ENCODE measurements around the gene PURA. TPM values are rescaled to one million over a fixed set of nuclear protein-coding genes. Genes with fewer than 3 reads are reported as not detected.

PURA gene
- total RNA-seq, 1 donor from 2014 or later: 11.4 TPM

DNA sequence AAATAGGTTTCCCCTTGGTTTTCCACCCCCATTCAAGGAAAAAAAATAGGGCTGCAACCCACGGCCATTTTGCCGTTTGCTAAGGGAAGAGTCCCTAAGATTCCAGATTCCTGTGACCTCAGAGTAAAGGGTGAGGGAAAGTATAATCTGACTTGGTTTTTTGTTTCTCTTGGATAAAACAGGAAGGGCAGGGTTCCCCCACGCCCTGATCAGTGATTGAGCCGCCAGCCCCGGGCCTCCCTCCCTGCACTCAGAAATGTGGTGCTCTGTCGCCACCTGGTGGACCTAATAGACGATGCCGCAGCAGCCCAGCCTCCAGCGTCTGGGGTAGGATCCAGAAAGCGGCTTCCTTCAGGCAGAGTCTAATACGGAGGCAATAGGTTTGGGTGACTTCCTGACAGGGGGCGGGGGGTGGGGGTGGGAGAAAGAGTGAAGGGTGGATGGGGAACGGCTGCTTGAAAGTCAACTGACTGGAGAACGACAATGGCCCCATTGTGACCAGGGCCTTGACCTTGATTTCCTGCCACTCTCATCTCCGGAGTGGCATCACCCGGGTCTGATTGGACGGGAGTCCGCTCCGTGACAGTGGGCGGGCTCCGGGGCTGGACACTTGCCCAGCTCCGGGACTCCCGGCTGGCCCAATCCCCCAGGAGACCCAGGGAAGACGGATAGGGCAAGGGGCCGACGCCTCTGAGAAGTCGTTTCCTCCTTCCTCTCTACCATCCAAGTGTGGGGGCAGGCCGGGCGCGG lies 43.3 kb downstream of the PURA start:
- peak; percentile 94 for DNase-seq (ENCODE audit: extremely low spot score, unreplicated experiment)
- H3K27ac Mint-ChIP-seq (ENCODE audit: unreplicated experiment): no peak overlapping the region
- H3K4me1 Mint-ChIP-seq (ENCODE audit: unreplicated experiment): peaks cover 4% of the 10 kb centered on the region
- no peaks in the 10 kb centered on the region for H3K9me3 Mint-ChIP-seq (ENCODE audit: unreplicated experiment)
- H3K4me3 Mint-ChIP-seq (ENCODE audit: unreplicated experiment): peak overlapping the region; percentile 70
- H3K36me3 Mint-ChIP-seq (ENCODE audit: unreplicated experiment): no peaks in the 10 kb centered on the region
- TF ChIP-seq, protein P1, sequence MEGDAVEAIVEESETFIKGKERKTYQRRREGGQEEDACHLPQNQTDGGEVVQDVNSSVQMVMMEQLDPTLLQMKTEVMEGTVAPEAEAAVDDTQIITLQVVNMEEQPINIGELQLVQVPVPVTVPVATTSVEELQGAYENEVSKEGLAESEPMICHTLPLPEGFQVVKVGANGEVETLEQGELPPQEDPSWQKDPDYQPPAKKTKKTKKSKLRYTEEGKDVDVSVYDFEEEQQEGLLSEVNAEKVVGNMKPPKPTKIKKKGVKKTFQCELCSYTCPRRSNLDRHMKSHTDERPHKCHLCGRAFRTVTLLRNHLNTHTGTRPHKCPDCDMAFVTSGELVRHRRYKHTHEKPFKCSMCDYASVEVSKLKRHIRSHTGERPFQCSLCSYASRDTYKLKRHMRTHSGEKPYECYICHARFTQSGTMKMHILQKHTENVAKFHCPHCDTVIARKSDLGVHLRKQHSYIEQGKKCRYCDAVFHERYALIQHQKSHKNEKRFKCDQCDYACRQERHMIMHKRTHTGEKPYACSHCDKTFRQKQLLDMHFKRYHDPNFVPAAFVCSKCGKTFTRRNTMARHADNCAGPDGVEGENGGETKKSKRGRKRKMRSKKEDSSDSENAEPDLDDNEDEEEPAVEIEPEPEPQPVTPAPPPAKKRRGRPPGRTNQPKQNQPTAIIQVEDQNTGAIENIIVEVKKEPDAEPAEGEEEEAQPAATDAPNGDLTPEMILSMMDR (IDR thresholded peaks at IDR 0.05): peak; percentile 94
- peaks cover 4% of the 10 kb centered on the region for H3K27me3 Mint-ChIP-seq (ENCODE audit: unreplicated experiment)

DNA sequence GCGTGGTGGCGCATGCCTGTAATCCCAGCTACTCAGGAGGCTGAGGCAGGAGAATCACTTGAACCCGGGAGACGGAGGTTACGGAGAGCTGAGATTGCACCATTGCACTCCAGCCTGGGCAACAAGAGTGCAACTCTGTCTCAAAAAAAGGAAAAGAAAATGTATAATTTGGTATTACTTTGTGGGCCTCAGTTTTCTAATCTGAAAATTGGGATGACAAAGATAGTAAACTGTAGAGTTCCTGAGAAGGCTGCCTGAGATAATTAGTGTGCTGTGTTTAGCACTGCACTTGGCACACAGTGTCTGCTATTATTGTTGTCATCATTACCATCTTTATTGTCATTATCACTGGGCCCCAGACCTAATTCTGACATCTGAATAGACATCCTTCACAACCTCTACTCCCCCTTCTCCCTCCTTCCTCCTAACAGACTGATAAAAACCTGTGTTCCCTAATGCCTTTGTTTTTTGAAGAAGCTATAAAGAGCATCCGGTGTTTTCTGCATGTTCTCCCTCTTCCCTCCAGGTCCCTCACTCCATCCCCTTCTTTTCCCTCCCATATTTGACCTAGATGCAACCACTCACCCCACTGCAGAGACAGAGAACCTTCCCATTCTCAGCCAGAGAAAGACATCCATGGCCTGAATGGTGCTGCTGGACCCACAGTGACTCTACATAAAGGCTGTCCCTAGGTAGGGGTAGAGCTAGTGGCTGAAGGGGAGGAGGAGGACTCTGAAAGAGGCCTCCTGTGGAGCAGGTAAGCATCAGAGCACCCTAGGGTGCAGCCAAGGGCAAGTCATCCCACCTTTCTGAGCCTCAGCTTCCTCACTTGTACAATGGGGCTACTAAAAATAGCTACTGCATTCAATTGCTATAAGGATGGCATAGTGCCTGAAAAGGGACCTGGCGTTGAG lies 45.4 kb downstream of the PURA start:
- H3K27ac Mint-ChIP-seq (ENCODE audit: unreplicated experiment): no peak overlapping the region
- H3K9me3 Mint-ChIP-seq (ENCODE audit: unreplicated experiment): no peaks in the 10 kb centered on the region
- DNase-seq (ENCODE audit: extremely low spot score, unreplicated experiment): no peak
- no peak overlapping the region for H3K4me3 Mint-ChIP-seq (ENCODE audit: unreplicated experiment)
- TF ChIP-seq, protein P1 (IDR thresholded peaks at IDR 0.05): no peak
- H3K36me3 Mint-ChIP-seq (ENCODE audit: unreplicated experiment): no peaks in the 10 kb centered on the region
- H3K4me1 Mint-ChIP-seq (ENCODE audit: unreplicated experiment): peaks cover 4% of the 10 kb centered on the region
- peaks cover 11% of the 10 kb centered on the region for H3K27me3 Mint-ChIP-seq (ENCODE audit: unreplicated experiment)

DNA sequence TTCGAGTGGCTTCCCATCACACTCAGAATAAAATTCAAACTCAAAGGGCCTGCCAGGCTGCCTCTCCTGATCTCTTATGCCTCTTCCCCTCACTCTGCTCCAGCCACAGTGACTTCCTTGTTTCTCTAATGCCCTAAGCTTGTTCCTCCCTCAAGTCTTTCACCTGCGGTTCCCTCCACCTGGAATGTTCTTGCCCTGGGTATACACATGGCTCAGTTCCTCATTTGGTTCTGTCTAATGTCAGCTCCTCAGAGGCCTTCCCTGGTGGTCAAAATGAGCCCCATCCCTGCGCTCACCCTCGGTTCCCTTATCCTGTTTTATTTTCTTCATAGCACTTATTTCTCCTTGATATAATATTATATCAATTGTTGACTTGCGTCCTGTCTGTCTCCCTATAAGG lies 48.4 kb downstream of the PURA start:
- H3K27ac Mint-ChIP-seq (ENCODE audit: unreplicated experiment): no peak overlapping the region
- DNase-seq (ENCODE audit: extremely low spot score, unreplicated experiment): no peak

DNA sequence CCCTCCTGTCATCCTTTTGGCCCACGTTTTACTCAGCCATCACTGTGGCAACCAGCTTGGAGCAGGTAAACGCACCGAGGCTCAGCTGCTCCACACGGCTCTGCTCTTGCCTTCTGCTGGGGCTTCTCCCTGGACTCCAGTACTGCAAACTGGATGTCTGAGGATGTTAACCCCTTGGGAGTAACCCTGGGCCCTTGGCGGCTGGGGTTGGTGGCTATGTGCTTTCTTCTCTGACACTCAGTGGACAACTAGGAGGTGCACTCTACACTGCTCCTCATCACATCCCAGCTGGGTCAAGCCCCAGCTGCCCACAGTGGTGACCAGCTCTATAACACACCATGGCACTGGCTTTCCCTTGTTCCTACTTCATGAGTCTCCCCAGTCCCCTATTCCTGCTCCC lies 48.9 kb downstream of the PURA start:
- H3K27me3 Mint-ChIP-seq (ENCODE audit: unreplicated experiment): peaks cover 12% of the 10 kb centered on the region

More for the DNA sequence above, 48.4 kb downstream of the PURA start:
- H3K36me3 Mint-ChIP-seq (ENCODE audit: unreplicated experiment): no peaks in the 10 kb centered on the region
- no peak overlapping the region for H3K4me3 Mint-ChIP-seq (ENCODE audit: unreplicated experiment)
- H3K4me1 Mint-ChIP-seq (ENCODE audit: unreplicated experiment): peaks cover 1% of the 10 kb centered on the region
- TF ChIP-seq, protein P1 (IDR thresholded peaks at IDR 0.05): no peak
- peaks cover 12% of the 10 kb centered on the region for H3K27me3 Mint-ChIP-seq (ENCODE audit: unreplicated experiment)
- no peaks in the 10 kb centered on the region for H3K9me3 Mint-ChIP-seq (ENCODE audit: unreplicated experiment)

More for the DNA sequence above, 48.9 kb downstream of the PURA start:
- no peaks in the 10 kb centered on the region for H3K36me3 Mint-ChIP-seq (ENCODE audit: unreplicated experiment)
- no peaks in the 10 kb centered on the region for H3K4me1 Mint-ChIP-seq (ENCODE audit: unreplicated experiment)
- H3K9me3 Mint-ChIP-seq (ENCODE audit: unreplicated experiment): no peaks in the 10 kb centered on the region
- no peak for DNase-seq (ENCODE audit: extremely low spot score, unreplicated experiment)
- H3K4me3 Mint-ChIP-seq (ENCODE audit: unreplicated experiment): no peak overlapping the region
- H3K27ac Mint-ChIP-seq (ENCODE audit: unreplicated experiment): no peak overlapping the region
- TF ChIP-seq, protein P1 (IDR thresholded peaks at IDR 0.05): no peak
